Hepatocyte (in vitro differentiated cells): ENCODE results near the gene USP32. TPM values are rescaled to one million over a fixed set of nuclear protein-coding genes. Genes with fewer than 3 reads are reported as not detected.

Source experiments
- DNase-seq: peaks from one replicate; pipeline ENCODE4 v3.0.0-alpha.2; 2016; ENCODE audit warnings: low spot score
- H2AFZ ChIP-seq: fragments of 200-600 bp; sonication (generic); 2 replicates; pipeline ENCODE4 v1.6.0; 2016; ENCODE audit warnings: antibody characterized with exemption, mild to moderate bottlenecking
- H3K27ac ChIP-seq: fragments of 200-600 bp; sonication (generic); 2 replicates; pipeline ENCODE4 v1.5.1; 2016; ENCODE audit warnings: mild to moderate bottlenecking
- H3K27me3 ChIP-seq: fragments of 200-600 bp; sonication (generic); 2 replicates; pipeline ENCODE4 v1.6.1; 2016
- H3K36me3 ChIP-seq: fragments of 200-600 bp; sonication (generic); replicated peaks from 2 replicates; pipeline ENCODE4 v1.5.1; 2016; ENCODE audit warnings: low read depth; ENCODE audit not compliant: insufficient read depth
- H3K4me1 ChIP-seq: fragments of 200-600 bp; sonication (generic); 2 replicates; pipeline ENCODE4 v1.5.1; 2016; ENCODE audit warnings: mild to moderate bottlenecking, moderate library complexity; ENCODE audit not compliant: insufficient read depth
- H3K4me2 ChIP-seq: fragments of 200-600 bp; sonication (generic); 2 replicates; pipeline ENCODE4 v1.6.0; 2016
- H3K4me3 ChIP-seq: fragments of 200-600 bp; sonication (generic); 2 replicates; pipeline ENCODE4 v1.5.1; 2016; ENCODE audit warnings: mild to moderate bottlenecking
- H3K79me2 ChIP-seq: fragments of 200-600 bp; sonication (generic); 2 replicates; pipeline ENCODE4 v1.6.0; 2017; ENCODE audit warnings: mild to moderate bottlenecking
- H3K9me2 ChIP-seq: fragments of 200-600 bp; sonication (generic); replicated peaks from 2 replicates; pipeline ENCODE4 v1.6.0; 2017; ENCODE audit warnings: mild to moderate bottlenecking; ENCODE audit not compliant: insufficient read depth
- H3K9me3 ChIP-seq: fragments of 200-600 bp; sonication (generic); 2 replicates; pipeline ENCODE4 v1.5.1; 2016; ENCODE audit warnings: low read depth, mild to moderate bottlenecking
- H4K20me1 ChIP-seq: fragments of 200-600 bp; sonication (generic); 2 replicates; pipeline ENCODE4 v1.6.0; 2016; ENCODE audit warnings: mild to moderate bottlenecking; ENCODE audit not compliant: insufficient read depth, poor library complexity, severe bottlenecking
- CTCF ChIP-seq: fragments of 200-600 bp; sonication (generic); IDR thresholded peaks from 2 replicates; pipeline ENCODE4 v1.5.1; 2016; ENCODE audit warnings: antibody characterized with exemption, mild to moderate bottlenecking; ENCODE audit not compliant: poor library complexity
- EZH2 ChIP-seq: fragments of 200-600 bp; sonication (generic); IDR thresholded peaks from 2 replicates; pipeline ENCODE4 v1.6.1; 2016; ENCODE audit warnings: antibody characterized with exemption, mild to moderate bottlenecking, borderline replicate concordance
- EZH2phosphoT487 ChIP-seq: fragments of 200-600 bp; sonication (generic); IDR thresholded peaks from one replicate; pipeline ENCODE4 v1.6.1; 2018; ENCODE audit warnings: antibody characterized with exemption, mild to moderate bottlenecking, low read depth, moderate library complexity; ENCODE audit not compliant: unreplicated experiment, severe bottlenecking
- WGBS: methylation state at CpG from one replicate; pipeline ENCODE4 v1.1.6; 2016; ENCODE audit warnings: low lambda C conversion rate; ENCODE audit errors: missing lambda C conversion rate; 5-methylcytosine and 5-hydroxymethylcytosine counted together
- polyA plus RNA-seq: library from polyadenylated mRNA; unstranded; fragments of >200 nt; fragmentation: Nextera tagmentation; extraction: Ambion mirVana; gene quantifications from 2 replicates; pipeline ENCODE4 v1.2.1, GENCODE V29; 2016
- total RNA-seq: library from RNA; depleted of rRNA; stranded (reverse); fragments of >200 nt; gene quantifications from 2 replicates; pipeline ENCODE4 v1.2.3, GENCODE V29; 2014

Gene USP32
- total and polyA plus RNA-seq, 2 experiments from 2014 or later, result 15.3 to 37.0 TPM

- no peaks in the 10 kb centered on the region for H3K4me1 ChIP-seq
- no peak overlapping the region for H3K4me3 ChIP-seq
- H2AFZ ChIP-seq, result no peak overlapping the region
- H3K36me3 ChIP-seq, result no peaks in the 10 kb centered on the region
- H3K79me2 ChIP-seq, result peaks cover 4% of the 10 kb centered on the region
- H3K9me2 ChIP-seq, result no peaks in the 10 kb centered on the region
- H4K20me1 ChIP-seq, result no peaks in the 10 kb centered on the region
- DNase-seq, result no peak
- H3K27me3 ChIP-seq, result no peaks in the 10 kb centered on the region
- TF ChIP-seq EZH2phosphoT487 (no peak), EZH2 (no peak), CTCF (no peak)
- H3K4me2 ChIP-seq, result no peak overlapping the region
- WGBS, result 100% methylated on average over 1 of the region's 1 CpG
- no peak overlapping the region for H3K27ac ChIP-seq
- H3K9me3 ChIP-seq, result no peaks in the 10 kb centered on the region
Measured at GRCh38 chr17:60292697-60293096, 99.2 kb downstream of the USP32 start.

GRCh38 chr17:60284709-60285108 is 107.2 kb downstream of the USP32 start:
- H3K27ac ChIP-seq, result no peak overlapping the region
- 61% methylated on average over 1 of the region's 1 CpG for WGBS

GRCh38 chr17:60283816-60284215 is 108.1 kb downstream of the USP32 start:
- no peaks in the 10 kb centered on the region for H3K79me2 ChIP-seq
- no peak overlapping the region for H3K4me2 ChIP-seq
- 95% methylated on average over 3 of the region's 3 CpGs for WGBS
- no peaks in the 10 kb centered on the region for H3K9me2 ChIP-seq
- no peak overlapping the region for H3K4me3 ChIP-seq
- H2AFZ ChIP-seq, result no peak overlapping the region
- DNase-seq, result no peak
- no peaks in the 10 kb centered on the region for H3K36me3 ChIP-seq
- no peak overlapping the region for H3K27ac ChIP-seq
- H3K27me3 ChIP-seq, result no peaks in the 10 kb centered on the region
- H3K9me3 ChIP-seq, result no peaks in the 10 kb centered on the region
- H4K20me1 ChIP-seq, result no peaks in the 10 kb centered on the region
- H3K4me1 ChIP-seq, result no peaks in the 10 kb centered on the region
- TF ChIP-seq CTCF (no peak), EZH2phosphoT487 (no peak), EZH2 (no peak)

More at GRCh38 chr17:60284709-60285108, 107.2 kb downstream of the USP32 start:
- no peak for TF ChIP-seq EZH2
- no peak for TF ChIP-seq CTCF
- TF ChIP-seq EZH2phosphoT487, result no peak
- no peaks in the 10 kb centered on the region for H3K9me2 ChIP-seq
- no peak overlapping the region for H3K4me2 ChIP-seq
- H3K9me3 ChIP-seq, result no peaks in the 10 kb centered on the region
- no peaks in the 10 kb centered on the region for H3K4me1 ChIP-seq
- DNase-seq, result no peak
- H3K36me3 ChIP-seq, result no peaks in the 10 kb centered on the region
- H4K20me1 ChIP-seq, result no peaks in the 10 kb centered on the region
- no peaks in the 10 kb centered on the region for H3K27me3 ChIP-seq
- H3K79me2 ChIP-seq, result no peaks in the 10 kb centered on the region
- no peak overlapping the region for H2AFZ ChIP-seq
- H3K4me3 ChIP-seq, result no peak overlapping the region

- Histone ChIP-seq H3K9me2 (no peaks in the 10 kb centered on the region), H3K79me2 (no peaks in the 10 kb centered on the region)
- no peak for TF ChIP-seq EZH2
- TF ChIP-seq CTCF, result no peak
- no peak for TF ChIP-seq EZH2phosphoT487
Measured at GRCh38 chr17:60280673-60281072, 111.3 kb downstream of the USP32 start.

More at GRCh38 chr17:60280673-60281072, 111.3 kb downstream of the USP32 start:
- H3K27ac ChIP-seq, result no peak overlapping the region
- no peak overlapping the region for H2AFZ ChIP-seq
- H3K4me1 ChIP-seq, result no peaks in the 10 kb centered on the region
- no peaks in the 10 kb centered on the region for H4K20me1 ChIP-seq
- DNase-seq, result no peak
- no peaks in the 10 kb centered on the region for H3K36me3 ChIP-seq
- no peaks in the 10 kb centered on the region for H3K9me3 ChIP-seq
- no peak overlapping the region for H3K4me2 ChIP-seq
- no peaks in the 10 kb centered on the region for H3K27me3 ChIP-seq
- no peak overlapping the region for H3K4me3 ChIP-seq
